ENCODE data around the gene NEDD8.

NEDD8 gene

DNA sequence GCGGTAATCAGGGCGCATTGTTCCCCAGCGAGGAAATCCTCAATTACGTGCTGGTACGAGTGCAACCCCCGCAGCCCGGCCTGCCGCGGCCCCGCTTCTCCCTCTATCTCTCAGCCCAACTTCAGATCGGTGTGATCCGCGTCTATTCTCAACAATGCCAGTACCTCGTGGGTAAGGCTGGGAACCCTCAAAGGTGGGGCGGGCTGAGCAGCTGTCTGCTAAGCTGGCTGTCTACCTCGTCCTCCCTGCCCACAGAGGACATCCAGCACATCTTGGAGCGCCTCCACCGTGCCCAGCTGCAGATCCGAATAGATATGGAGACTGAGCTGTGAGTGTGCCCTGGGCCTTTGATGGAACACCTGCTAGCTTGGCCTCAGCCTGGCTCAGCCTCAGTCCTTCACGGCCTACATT lies 59.3 kb downstream of the NEDD8 start:
- H3K4me3 ChIP-seq (ENCODE audit: low read length): no peak overlapping the region
- DNase-seq (ENCODE audit: low read depth): no peak
- TF ChIP-seq, protein P1, sequence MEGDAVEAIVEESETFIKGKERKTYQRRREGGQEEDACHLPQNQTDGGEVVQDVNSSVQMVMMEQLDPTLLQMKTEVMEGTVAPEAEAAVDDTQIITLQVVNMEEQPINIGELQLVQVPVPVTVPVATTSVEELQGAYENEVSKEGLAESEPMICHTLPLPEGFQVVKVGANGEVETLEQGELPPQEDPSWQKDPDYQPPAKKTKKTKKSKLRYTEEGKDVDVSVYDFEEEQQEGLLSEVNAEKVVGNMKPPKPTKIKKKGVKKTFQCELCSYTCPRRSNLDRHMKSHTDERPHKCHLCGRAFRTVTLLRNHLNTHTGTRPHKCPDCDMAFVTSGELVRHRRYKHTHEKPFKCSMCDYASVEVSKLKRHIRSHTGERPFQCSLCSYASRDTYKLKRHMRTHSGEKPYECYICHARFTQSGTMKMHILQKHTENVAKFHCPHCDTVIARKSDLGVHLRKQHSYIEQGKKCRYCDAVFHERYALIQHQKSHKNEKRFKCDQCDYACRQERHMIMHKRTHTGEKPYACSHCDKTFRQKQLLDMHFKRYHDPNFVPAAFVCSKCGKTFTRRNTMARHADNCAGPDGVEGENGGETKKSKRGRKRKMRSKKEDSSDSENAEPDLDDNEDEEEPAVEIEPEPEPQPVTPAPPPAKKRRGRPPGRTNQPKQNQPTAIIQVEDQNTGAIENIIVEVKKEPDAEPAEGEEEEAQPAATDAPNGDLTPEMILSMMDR (conservative IDR thresholded peaks at IDR 0.05; ENCODE audit: low read length): no peak

DNA sequence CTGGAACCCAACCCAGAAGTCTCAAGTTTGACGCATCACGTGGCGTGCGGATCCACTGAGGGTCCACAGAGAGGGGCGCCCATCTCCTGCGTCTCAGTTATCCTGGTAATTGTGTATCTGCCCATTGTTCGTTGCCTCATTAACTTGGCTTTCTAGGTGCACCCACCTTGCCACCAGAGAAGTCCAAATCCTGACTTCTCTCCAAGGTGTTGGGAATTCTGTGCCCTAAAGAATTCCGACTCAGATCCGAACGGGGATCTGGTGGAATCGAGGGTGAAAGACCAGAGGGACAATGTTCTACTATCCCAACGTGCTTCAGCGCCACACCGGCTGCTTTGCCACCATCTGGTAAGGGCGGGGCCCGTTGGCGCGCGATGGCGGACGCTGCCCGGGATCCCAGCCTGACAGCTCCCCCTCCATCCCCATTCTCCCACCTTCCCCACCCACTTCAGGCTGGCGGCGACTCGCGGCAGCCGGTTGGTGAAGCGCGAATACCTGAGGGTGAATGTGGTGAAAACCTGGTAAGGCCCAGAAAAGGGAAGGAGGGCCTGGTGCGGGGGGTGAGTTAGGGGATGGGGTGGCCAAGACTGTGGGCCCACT lies 59.8 kb downstream of the NEDD8 start:
- TF ChIP-seq, protein P1 (conservative IDR thresholded peaks at IDR 0.05; ENCODE audit: low read length): no peak
- DNase-seq (ENCODE audit: low read depth): no peak
- H3K4me3 ChIP-seq (ENCODE audit: low read length): no peak overlapping the region

DNA sequence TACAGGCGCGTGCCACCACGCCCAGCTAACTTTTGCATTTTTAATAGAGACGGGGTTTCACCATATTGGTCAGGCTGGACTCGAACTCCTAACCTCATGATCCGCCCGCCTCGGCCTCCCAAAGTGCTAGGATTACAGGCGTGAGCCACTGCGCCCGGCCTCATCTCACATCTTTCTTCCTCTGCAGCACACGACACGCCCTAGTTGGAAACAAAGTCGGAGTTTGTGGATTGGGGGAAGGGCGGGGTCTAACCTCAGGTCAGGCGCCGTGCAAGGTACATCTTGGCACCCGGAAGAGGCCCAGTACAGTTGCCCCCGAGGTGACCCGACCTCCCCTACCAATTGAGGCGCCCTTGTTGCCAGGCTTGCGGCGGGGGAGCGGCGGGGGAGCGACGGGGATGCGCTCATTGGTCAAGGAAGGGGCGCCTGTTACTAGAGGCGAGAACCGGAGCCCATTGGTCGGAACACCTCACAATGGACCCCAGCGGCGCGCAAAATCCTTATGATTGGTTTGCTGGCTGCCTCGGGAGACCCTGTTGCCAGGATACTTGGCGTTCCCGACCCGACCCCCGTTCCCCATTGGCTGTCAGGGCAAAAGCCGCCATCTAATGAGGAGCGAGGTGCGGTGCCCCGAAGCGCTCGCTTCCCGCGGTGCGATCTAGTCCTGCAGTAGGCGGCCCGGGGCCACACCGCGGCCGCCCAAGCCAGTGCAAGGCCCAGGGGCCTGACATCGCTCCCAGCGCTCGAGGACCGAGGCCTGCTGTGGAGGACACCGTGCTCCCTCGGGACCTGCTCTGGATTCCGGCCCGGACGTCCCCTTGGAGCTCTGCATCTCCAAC lies 60.5 kb downstream of the NEDD8 start, which contains the start of gene REC8:
TSS of gene REC8 (plus strand) at position 659 of the 839 bp plus-strand sequence. CDS start 473 bp downstream, outside the sequence.
- H3K4me3 ChIP-seq (ENCODE audit: low read length): no peak within 1 kb of the TSS
- DNase-seq (ENCODE audit: low read depth): no peak
- TF ChIP-seq, protein P1 (conservative IDR thresholded peaks at IDR 0.05; ENCODE audit: low read length): no peak

DNA sequence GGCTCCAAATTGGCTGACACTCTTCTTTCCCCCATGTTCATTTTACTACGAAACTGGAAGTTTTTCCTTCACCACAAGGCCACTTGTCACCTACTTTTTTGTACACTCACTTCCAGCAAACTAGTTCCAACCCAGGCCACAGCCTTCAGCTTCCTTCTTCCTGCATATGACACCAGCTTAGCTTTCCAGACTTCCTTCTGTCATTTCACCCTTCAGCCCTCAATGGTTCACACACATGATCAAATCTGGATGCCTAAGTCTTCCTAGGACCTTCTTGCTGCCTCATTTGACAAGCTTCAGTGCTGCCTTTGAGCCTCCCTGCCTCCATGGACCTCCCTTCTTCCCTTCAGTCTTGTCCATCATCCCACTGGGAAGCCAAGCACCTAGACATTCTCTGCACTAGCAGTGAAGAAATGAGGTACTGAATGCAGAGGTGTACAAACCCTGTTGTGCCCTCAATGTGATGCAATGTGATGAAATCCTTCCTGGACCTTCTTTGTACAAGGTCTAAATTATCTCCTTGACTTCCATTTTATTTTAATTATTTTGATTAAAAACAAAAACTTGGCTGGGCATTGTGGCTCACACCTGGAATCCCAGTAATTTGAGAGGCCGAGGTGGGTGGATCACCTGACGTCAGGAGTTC lies 64.6 kb downstream of the NEDD8 start:
- TF ChIP-seq, protein P1 (conservative IDR thresholded peaks at IDR 0.05; ENCODE audit: low read length): no peak
- H3K4me3 ChIP-seq (ENCODE audit: low read length): no peak overlapping the region
- no peak for DNase-seq (ENCODE audit: low read depth)

Data from AG10803 (cell line).